ENCODE results near the gene ST3GAL5.

ST3GAL5 gene

GRCh38 chr2:85908506-85908905, 19.7 kb upstream of the ST3GAL5 start:
- H3K4me3 ChIP-seq (ENCODE audit: control insufficient read depth, low read depth, low read length) = no peak overlapping the region
- TF ChIP-seq CTCF (conservative IDR thresholded peaks at IDR 0.05; ENCODE audit: control insufficient read depth, insufficient read depth, low read depth, low read length) = no peak

GRCh38 chr2:85907671-85908157, 18.9 kb upstream of the ST3GAL5 start:
- TF ChIP-seq CTCF (conservative IDR thresholded peaks at IDR 0.05; ENCODE audit: control insufficient read depth, insufficient read depth, low read depth, low read length) = no peak
- H3K4me3 ChIP-seq (ENCODE audit: control insufficient read depth, low read depth, low read length) = no peak overlapping the region
- peak; percentile 66 for DNase-seq (ENCODE audit: low read depth)

More at GRCh38 chr2:85908506-85908905, 19.7 kb upstream of the ST3GAL5 start:
- no peak for DNase-seq (ENCODE audit: low read depth)

- no peak overlapping the region for H3K4me3 ChIP-seq (ENCODE audit: control insufficient read depth, low read depth, low read length)
- no peak for DNase-seq (ENCODE audit: low read depth)
- TF ChIP-seq CTCF (conservative IDR thresholded peaks at IDR 0.05; ENCODE audit: control insufficient read depth, insufficient read depth, low read depth, low read length) = no peak
Measured at GRCh38 chr2:85906748-85907147, 18.0 kb upstream of the ST3GAL5 start.

GRCh38 chr2:85905891-85906290, 17.1 kb upstream of the ST3GAL5 start:
- no peak overlapping the region for H3K4me3 ChIP-seq (ENCODE audit: control insufficient read depth, low read depth, low read length)
- TF ChIP-seq CTCF (conservative IDR thresholded peaks at IDR 0.05; ENCODE audit: control insufficient read depth, insufficient read depth, low read depth, low read length) = no peak
- no peak for DNase-seq (ENCODE audit: low read depth)

GRCh38 chr2:85905187-85905666, 16.4 kb upstream of the ST3GAL5 start:
- peak; percentile 31 for DNase-seq (ENCODE audit: low read depth)
- H3K4me3 ChIP-seq (ENCODE audit: control insufficient read depth, low read depth, low read length) = no peak overlapping the region
- TF ChIP-seq CTCF (conservative IDR thresholded peaks at IDR 0.05; ENCODE audit: control insufficient read depth, insufficient read depth, low read depth, low read length) = no peak

- no peak overlapping the region for H3K4me3 ChIP-seq (ENCODE audit: control insufficient read depth, low read depth, low read length)
- DNase-seq (ENCODE audit: low read depth) = no peak
- no peak for TF ChIP-seq CTCF (conservative IDR thresholded peaks at IDR 0.05; ENCODE audit: control insufficient read depth, insufficient read depth, low read depth, low read length)
Measured at GRCh38 chr2:85903849-85904248, 15.1 kb upstream of the ST3GAL5 start.

- peak; percentile 74 for DNase-seq (ENCODE audit: low read depth)
- no peak for TF ChIP-seq CTCF (conservative IDR thresholded peaks at IDR 0.05; ENCODE audit: control insufficient read depth, insufficient read depth, low read depth, low read length)
Measured at GRCh38 chr2:85902496-85902895, 13.7 kb upstream of the ST3GAL5 start.

More at GRCh38 chr2:85902496-85902895, 13.7 kb upstream of the ST3GAL5 start:
- H3K4me3 ChIP-seq (ENCODE audit: control insufficient read depth, low read depth, low read length) = no peak overlapping the region
